Glomerular endothelial cell (primary cell): Measurements from ENCODE around the gene TAF11. TPM values are rescaled to one million over a fixed set of nuclear protein-coding genes. Genes with fewer than 3 reads are reported as not detected.
"Not testable (repeated sequence)": the region's sequence is repeated elsewhere in the genome, so short reads cannot be mapped to it uniquely, and the experiment has no call there.

ENCODE experiments used
- DNase-seq: peaks from one replicate; pipeline ENCODE4 v3.0.0-alpha.2; 2011; ENCODE audit warnings: low read depth, low spot score; ENCODE audit errors: extremely low read depth
- total RNA-seq: library from RNA; depleted of rRNA; stranded (reverse); fragments of >200 nt; gene quantifications from 2 replicates; pipeline ENCODE4 v1.2.3, GENCODE V29; 2015

The TAF11 gene
- total RNA-seq, 1 donor from 2014 or later = 28.0 TPM

GRCh38 chr6:34867484-34867883 is 20.4 kb downstream of the TAF11 start:
- no peak for DNase-seq

GRCh38 chr6:34866509-34866908 is 21.3 kb downstream of the TAF11 start:
- no peak for DNase-seq

- DNase-seq = peak; percentile 83
These were observed 22.7 kb downstream of the TAF11 start for GRCh38 chr6:34865107-34865506.

- DNase-seq = no peak
These were observed 23.8 kb downstream of the TAF11 start for GRCh38 chr6:34864007-34864406.

GRCh38 chr6:34860776-34861175 is 27.1 kb downstream of the TAF11 start:
- DNase-seq = no peak

- no peak for DNase-seq
These were observed 27.9 kb downstream of the TAF11 start for GRCh38 chr6:34859951-34860350.

- DNase-seq = no peak
These were observed 29.2 kb downstream of the TAF11 start for GRCh38 chr6:34858681-34859080.

GRCh38 chr6:34855463-34855862 is 32.4 kb downstream of the TAF11 start:
- no peak for DNase-seq

GRCh38 chr6:34852406-34853085 is 35.3 kb downstream of the TAF11 start:
- DNase-seq = no peak

- DNase-seq = no peak
These were observed 36.5 kb downstream of the TAF11 start for GRCh38 chr6:34851361-34851760.

GRCh38 chr6:34849066-34849465 is 38.8 kb downstream of the TAF11 start:
- DNase-seq = not testable (repeated sequence)

- DNase-seq = no peak
These were observed 48.0 kb downstream of the TAF11 start for GRCh38 chr6:34839666-34840352.

GRCh38 chr6:34837528-34837927 is 50.3 kb downstream of the TAF11 start:
- no peak for DNase-seq

GRCh38 chr6:34836451-34836850 is 51.4 kb downstream of the TAF11 start:
- DNase-seq = no peak

- no peak for DNase-seq
These were observed 51.8 kb downstream of the TAF11 start for GRCh38 chr6:34836008-34836407.

- DNase-seq = no peak
These were observed 52.9 kb downstream of the TAF11 start for GRCh38 chr6:34834789-34835518.

GRCh38 chr6:34832942-34833341 is 54.9 kb downstream of the TAF11 start:
- no peak for DNase-seq

- no peak for DNase-seq
These were observed 58.7 kb downstream of the TAF11 start for GRCh38 chr6:34829137-34829536.
